Stimulated activated naive B cell treated with anti-CD40 and anti-IgM and Interleukin-4, amounts not matched to agents 10 μg/mL and 1 μg/mL and 100 μg/mL, for 72 hours (primary cell): Measurements from ENCODE around the gene TTC7B.

Source experiments
- ATAC-seq, 2 donors: fragments of 150-1000 bp; cut with Tn5 transposase; replicated peaks; 2 replicates each; pipeline ENCODE4 v1.10.0; 2021; ENCODE audit warnings: moderate library complexity in 1 of 2
- DNase-seq: peaks from one replicate; pipeline ENCODE4 v3.0.0; 2021
- H3K27ac Mint-ChIP-seq: one replicate; pipeline ENCODE4 v1.8.0; 2022; ENCODE audit warnings: mild to moderate bottlenecking, mixed read lengths
- H3K27me3 Mint-ChIP-seq, 2 donors: one replicate each; pipeline ENCODE4 v1.8.0; 2022; ENCODE audit warnings: mixed read lengths in 2 of 2
- H3K36me3 Mint-ChIP-seq, 2 donors: one replicate each; pipeline ENCODE4 v1.8.0; 2022; ENCODE audit warnings: mixed read lengths in 2 of 2, mild to moderate bottlenecking in 1 of 2
- H3K4me1 Mint-ChIP-seq, 2 donors: one replicate each; pipeline ENCODE4 v1.8.0; 2022; ENCODE audit warnings: mixed read lengths in 2 of 2, mild to moderate bottlenecking in 1 of 2
- H3K4me3 Mint-ChIP-seq, 2 donors: one replicate each; pipeline ENCODE4 v1.8.0; 2022; ENCODE audit warnings: mild to moderate bottlenecking in 2 of 2, mixed read lengths in 2 of 2, moderate library complexity in 1 of 2
- H3K9me3 Mint-ChIP-seq, 2 donors: one replicate each; pipeline ENCODE4 v1.8.0; 2022; ENCODE audit warnings: mixed read lengths in 2 of 2, mild to moderate bottlenecking in 1 of 2

The TTC7B gene

GRCh38 chr14:90519262-90519920 is 296.8 kb downstream of the TTC7B start:
- Mint-ChIP-seq H3K27ac (no peak overlapping the region), H3K9me3 (no peaks in the 10 kb centered on the region), H3K36me3 (no peaks in the 10 kb centered on the region), H3K4me3 (no peak overlapping the region), H3K4me1 (no peaks in the 10 kb centered on the region), H3K27me3 (peaks cover 6% of the 10 kb centered on the region in 2 donors)
- ATAC-seq: no peak
- DNase-seq: no peak

- no peak for ATAC-seq
- no peak overlapping the region for H3K4me3 Mint-ChIP-seq
- H3K9me3 Mint-ChIP-seq: no peaks in the 10 kb centered on the region
- H3K27me3 Mint-ChIP-seq: peaks cover 6% of the 10 kb centered on the region in 2 donors
- no peaks in the 10 kb centered on the region for H3K4me1 Mint-ChIP-seq
- no peaks in the 10 kb centered on the region for H3K36me3 Mint-ChIP-seq
- DNase-seq: no peak
- H3K27ac Mint-ChIP-seq: no peak overlapping the region
These were observed 297.3 kb downstream of the TTC7B start for GRCh38 chr14:90518941-90519256.

- H3K4me1 Mint-ChIP-seq: no peaks in the 10 kb centered on the region
- H3K27me3 Mint-ChIP-seq: peaks cover 6% of the 10 kb centered on the region in 2 donors
- no peak overlapping the region for H3K27ac Mint-ChIP-seq
- H3K4me3 Mint-ChIP-seq: no peak overlapping the region
- no peaks in the 10 kb centered on the region for H3K9me3 Mint-ChIP-seq
- no peaks in the 10 kb centered on the region for H3K36me3 Mint-ChIP-seq
- ATAC-seq: no peak
- no peak for DNase-seq
These were observed 297.9 kb downstream of the TTC7B start for GRCh38 chr14:90518069-90518940.

- H3K9me3 Mint-ChIP-seq: no peaks in the 10 kb centered on the region
- no peak overlapping the region for H3K4me3 Mint-ChIP-seq
- no peak overlapping the region for H3K27ac Mint-ChIP-seq
- peaks cover 3% of the 10 kb centered on the region in 2 donors for H3K27me3 Mint-ChIP-seq
- H3K36me3 Mint-ChIP-seq: no peaks in the 10 kb centered on the region
- no peaks in the 10 kb centered on the region for H3K4me1 Mint-ChIP-seq
- no peak for DNase-seq
- no peak for ATAC-seq
These were observed 299.0 kb downstream of the TTC7B start for GRCh38 chr14:90517076-90517841.

- Mint-ChIP-seq H3K9me3 (no peaks in the 10 kb centered on the region), H3K27me3 (peaks cover 1 to 5% of the 10 kb centered on the region in 2 donors), H3K4me3 (no peak overlapping the region), H3K36me3 (no peaks in the 10 kb centered on the region), H3K4me1 (peaks cover 0 to 3% of the 10 kb centered on the region in 2 donors), H3K27ac (no peak overlapping the region)
- no peak for ATAC-seq
- no peak for DNase-seq
These were observed 301.7 kb downstream of the TTC7B start for GRCh38 chr14:90514566-90514965.

GRCh38 chr14:90514015-90514398 is 302.2 kb downstream of the TTC7B start:
- Mint-ChIP-seq H3K4me3 (no peak overlapping the region), H3K36me3 (no peaks in the 10 kb centered on the region), H3K9me3 (no peaks in the 10 kb centered on the region), H3K27ac (no peak overlapping the region), H3K4me1 (peaks cover 4 to 8% of the 10 kb centered on the region in 2 donors), H3K27me3 (peaks cover 7 to 11% of the 10 kb centered on the region in 2 donors)
- DNase-seq: no peak
- no peak for ATAC-seq

- Mint-ChIP-seq H3K9me3 (no peaks in the 10 kb centered on the region), H3K36me3 (no peaks in the 10 kb centered on the region), H3K4me3 (no peak overlapping the region), H3K27ac (no peak overlapping the region), H3K27me3 (peaks cover 13 to 17% of the 10 kb centered on the region in 2 donors), H3K4me1 (peaks cover 8% of the 10 kb centered on the region in 2 donors)
- DNase-seq: no peak
- ATAC-seq: no peak
These were observed 302.8 kb downstream of the TTC7B start for GRCh38 chr14:90513161-90514014.

- Mint-ChIP-seq H3K27me3 (peaks cover 14 to 21% of the 10 kb centered on the region in 2 donors), H3K4me1 (peaks cover 8% of the 10 kb centered on the region in 2 donors), H3K36me3 (no peaks in the 10 kb centered on the region), H3K27ac (no peak overlapping the region), H3K9me3 (peaks cover 2 to 3% of the 10 kb centered on the region in 2 donors), H3K4me3 (no peak overlapping the region)
- ATAC-seq: no peak
- no peak for DNase-seq
These were observed 303.8 kb downstream of the TTC7B start for GRCh38 chr14:90512329-90512991.

GRCh38 chr14:90511795-90512328 is 304.4 kb downstream of the TTC7B start:
- Mint-ChIP-seq H3K4me1 (peaks cover 8% of the 10 kb centered on the region in 2 donors), H3K4me3 (no peak overlapping the region), H3K27ac (no peak overlapping the region), H3K27me3 (peaks cover 14 to 22% of the 10 kb centered on the region in 2 donors), H3K9me3 (peaks cover 2 to 3% of the 10 kb centered on the region in 2 donors), H3K36me3 (no peaks in the 10 kb centered on the region)
- no peak for DNase-seq
- no peak for ATAC-seq

- no peak overlapping the region for H3K4me3 Mint-ChIP-seq
- peaks cover 2 to 3% of the 10 kb centered on the region in 2 donors for H3K9me3 Mint-ChIP-seq
- H3K27me3 Mint-ChIP-seq: peaks cover 14 to 22% of the 10 kb centered on the region in 2 donors
- no peak overlapping the region for H3K27ac Mint-ChIP-seq
- peaks cover 8% of the 10 kb centered on the region in 2 donors for H3K4me1 Mint-ChIP-seq
- DNase-seq: no peak
- no peak for ATAC-seq
- H3K36me3 Mint-ChIP-seq: no peaks in the 10 kb centered on the region
These were observed 305.0 kb downstream of the TTC7B start for GRCh38 chr14:90511252-90511651.

- H3K36me3 Mint-ChIP-seq: no peaks in the 10 kb centered on the region
These were observed 306.1 kb downstream of the TTC7B start for GRCh38 chr14:90510159-90510558.

GRCh38 chr14:90509403-90509802 is 306.8 kb downstream of the TTC7B start:
- DNase-seq (no peak), ATAC-seq (no peak)
- peaks cover 14 to 22% of the 10 kb centered on the region in 2 donors for H3K27me3 Mint-ChIP-seq
- H3K36me3 Mint-ChIP-seq: no peaks in the 10 kb centered on the region
- peaks cover 8% of the 10 kb centered on the region in 2 donors for H3K4me1 Mint-ChIP-seq
- H3K27ac Mint-ChIP-seq: peak overlapping the region; percentile 79
- no peak overlapping the region for H3K4me3 Mint-ChIP-seq
- H3K9me3 Mint-ChIP-seq: peaks cover 2 to 3% of the 10 kb centered on the region in 2 donors

More at GRCh38 chr14:90510159-90510558, 306.1 kb downstream of the TTC7B start:
- H3K27me3 Mint-ChIP-seq: peaks cover 14 to 22% of the 10 kb centered on the region in 2 donors
- ATAC-seq: no peak
- H3K4me1 Mint-ChIP-seq: peaks cover 8% of the 10 kb centered on the region in 2 donors
- H3K27ac Mint-ChIP-seq: no peak overlapping the region
- H3K4me3 Mint-ChIP-seq: no peak overlapping the region
- DNase-seq: no peak
- peaks cover 2 to 3% of the 10 kb centered on the region in 2 donors for H3K9me3 Mint-ChIP-seq
